HG02759 (cell line): ENCODE results near the gene CCT8.

Source experiments
- ATAC-seq: cut with Tn5 transposase; IDR thresholded peaks from one replicate; pipeline ENCODE4 v1.9.1; 2021; ENCODE audit warnings: mild to moderate bottlenecking, moderate library complexity; ENCODE audit not compliant: unreplicated experiment

CCT8 gene

GRCh38 chr21:29073222-29074006, at the start of gene CCT8:
TSS of gene CCT8 (minus strand) at chr21:29073648. CDS start at chr21:29073590, 58 bp downstream.
- ATAC-seq: peak; percentile 92

GRCh38 chr21:29121759-29122158, 48.3 kb upstream of the CCT8 start:
- peak; percentile 69 for ATAC-seq

- ATAC-seq: peak; percentile 47
These were observed 44.0 kb upstream of the CCT8 start for GRCh38 chr21:29117372-29117955.

- ATAC-seq: no peak
These were observed 42.5 kb upstream of the CCT8 start for GRCh38 chr21:29115899-29116298.

- no peak for ATAC-seq
These were observed 41.5 kb upstream of the CCT8 start for GRCh38 chr21:29114765-29115500.

- no peak for ATAC-seq
These were observed 31.8 kb upstream of the CCT8 start for GRCh38 chr21:29105218-29105617.

- ATAC-seq: peak; percentile 73
These were observed 30.8 kb upstream of the CCT8 start for GRCh38 chr21:29104239-29104708.

GRCh38 chr21:29102791-29103257, 29.4 kb upstream of the CCT8 start:
- no peak for ATAC-seq

GRCh38 chr21:29098156-29098555, 24.7 kb upstream of the CCT8 start:
- no peak for ATAC-seq

GRCh38 chr21:29096218-29097015, 23.0 kb upstream of the CCT8 start:
- no peak for ATAC-seq

- no peak for ATAC-seq
These were observed 18.9 kb upstream of the CCT8 start for GRCh38 chr21:29092102-29092959.

GRCh38 chr21:29091033-29091432, 17.6 kb upstream of the CCT8 start:
- ATAC-seq: no peak

GRCh38 chr21:29085106-29085752, 11.8 kb upstream of the CCT8 start:
- no peak for ATAC-seq

GRCh38 chr21:29084372-29084771, 10.9 kb upstream of the CCT8 start:
- ATAC-seq: no peak

- no peak for ATAC-seq
These were observed 9.9 kb upstream of the CCT8 start for GRCh38 chr21:29083306-29083705.

- ATAC-seq: no peak
These were observed 8.8 kb upstream of the CCT8 start for GRCh38 chr21:29082046-29082815.

GRCh38 chr21:29080454-29080941, 7.0 kb upstream of the CCT8 start:
- ATAC-seq: no peak
